ENCODE results near the gene NATD1.
A peak's percentile ranks its signal among the peaks of the same experiment; 100 is the strongest.

The NATD1 gene

DNA sequence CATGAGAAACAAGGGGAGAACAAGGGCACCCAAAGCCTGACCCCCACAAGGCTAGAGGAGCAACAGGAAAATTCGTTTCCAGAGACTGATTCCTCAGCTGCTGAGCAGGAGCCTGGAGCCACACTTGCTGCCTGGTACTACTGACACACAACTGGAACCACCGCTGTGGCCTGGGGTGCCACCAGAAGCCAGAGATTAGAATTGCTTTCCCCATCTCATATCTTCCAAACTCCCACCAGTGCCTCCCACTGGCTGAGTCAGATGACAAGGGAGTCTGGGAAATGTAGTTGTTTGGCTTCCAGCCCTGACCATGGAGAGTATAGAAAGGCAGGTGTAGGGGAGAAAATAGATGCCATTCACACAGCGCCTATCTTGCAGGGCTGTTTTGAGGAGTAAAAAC lies 35.1 kb downstream of the NATD1 start:
- in situ Hi-C loops (cut with MboI; ENCODE audit: low sequenced_read_pairs, unreplicated experiment), result no loop called here
- TF ChIP-seq CTCF (IDR thresholded peaks at IDR 0.05; ENCODE audit: borderline replicate concordance, control extremely low read depth, extremely low read depth, insufficient read depth, missing control alignments), result no peak
- DNase-seq (ENCODE audit: low spot score), result no peak

- in situ Hi-C loops (cut with MboI; ENCODE audit: low sequenced_read_pairs, unreplicated experiment), result no loop called here
- no peak for TF ChIP-seq CTCF (IDR thresholded peaks at IDR 0.05; ENCODE audit: borderline replicate concordance, control extremely low read depth, extremely low read depth, insufficient read depth, missing control alignments)
- no peak for DNase-seq (ENCODE audit: low spot score)
These were observed 35.9 kb downstream of the NATD1 start for GRCh38 chr17:21217346-21217745.

- in situ Hi-C loops (cut with MboI; ENCODE audit: low sequenced_read_pairs, unreplicated experiment), result no loop called here
- no peak for TF ChIP-seq CTCF (IDR thresholded peaks at IDR 0.05; ENCODE audit: borderline replicate concordance, control extremely low read depth, extremely low read depth, insufficient read depth, missing control alignments)
- DNase-seq (ENCODE audit: low spot score), result no peak
These were observed 37.3 kb downstream of the NATD1 start for GRCh38 chr17:21215935-21216334.

- no peak for DNase-seq (ENCODE audit: low spot score)
- in situ Hi-C loops (cut with MboI; ENCODE audit: low sequenced_read_pairs, unreplicated experiment), result no loop called here
- TF ChIP-seq CTCF (IDR thresholded peaks at IDR 0.05; ENCODE audit: borderline replicate concordance, control extremely low read depth, extremely low read depth, insufficient read depth, missing control alignments), result no peak
These were observed 38.3 kb downstream of the NATD1 start for GRCh38 chr17:21214777-21215541.

GRCh38 chr17:21214015-21214776 lies 39.0 kb downstream of the NATD1 start, which contains the start of gene TMEM11:
Gene TMEM11, minus strand, starts transcription at chr17:21214161. Its CDS starts 9 bp downstream, at chr17:21214152.
- peak; percentile 6 for TF ChIP-seq CTCF (IDR thresholded peaks at IDR 0.05; ENCODE audit: borderline replicate concordance, control extremely low read depth, extremely low read depth, insufficient read depth, missing control alignments)
- in situ Hi-C loops (cut with MboI; ENCODE audit: low sequenced_read_pairs, unreplicated experiment), result no loop called here
- peak; percentile 99 for DNase-seq (ENCODE audit: low spot score)

- in situ Hi-C loops (cut with MboI; ENCODE audit: low sequenced_read_pairs, unreplicated experiment), result no loop called here
- no peak for DNase-seq (ENCODE audit: low spot score)
- TF ChIP-seq CTCF (IDR thresholded peaks at IDR 0.05; ENCODE audit: borderline replicate concordance, control extremely low read depth, extremely low read depth, insufficient read depth, missing control alignments), result no peak
These were observed 39.6 kb downstream of the NATD1 start for GRCh38 chr17:21213638-21214014.

All from GM13976 (cell line).